WTC11 (cell line): ENCODE measurements around the gene YOD1. TPM values are rescaled to one million over a fixed set of nuclear protein-coding genes. Genes with fewer than 3 reads are reported as not detected.

Experiments
- ATAC-seq: fragments of 200-7000 bp; cut with Tn5 transposase; 2 replicates; pipeline ENCODE4 v1.10.0; 2021; ENCODE audit warnings: mild to moderate bottlenecking, moderate library complexity
- CTCF ChIA-PET: fragments of 300-600 bp; sonication (Branson Sonifier 250); formaldehyde crosslinking; loops from one replicate; lab custom pipeline; 2021; ENCODE audit warnings: antibody characterized with exemption; lab: Charles Lee
- POLR2A ChIA-PET: fragments of 350-600 bp; sonication (Branson Sonifier 250); formaldehyde crosslinking; loops from one replicate; lab custom pipeline; 2021; ENCODE audit warnings: antibody characterized with exemption; lab: Charles Lee
- DNase-seq: peaks from one replicate; pipeline ENCODE4 v3.0.0; 2021; ENCODE audit warnings: low spot score
- H3K27ac Mint-ChIP-seq: 2 replicates; pipeline ENCODE4 v1.8.0; 2021; ENCODE audit warnings: mixed read lengths
- H3K27me3 Mint-ChIP-seq: 2 replicates; pipeline ENCODE4 v1.8.0; 2021; ENCODE audit warnings: low read depth, mild to moderate bottlenecking, moderate library complexity, mixed read lengths
- H3K36me3 Mint-ChIP-seq: 2 replicates; pipeline ENCODE4 v1.8.0; 2021; ENCODE audit warnings: mixed read lengths
- H3K4me1 Mint-ChIP-seq: 2 replicates; pipeline ENCODE4 v1.8.0; 2022; ENCODE audit warnings: mixed read lengths
- H3K4me3 Mint-ChIP-seq: 2 replicates; pipeline ENCODE4 v1.8.0; 2021; ENCODE audit warnings: mild to moderate bottlenecking, moderate library complexity, mixed read lengths
- H3K9me3 Mint-ChIP-seq: 2 replicates; pipeline ENCODE4 v1.8.0; 2021; ENCODE audit warnings: mixed read lengths
- ATF1 ChIP-seq: sonication (generic); formaldehyde crosslinking; IDR thresholded peaks from 2 replicates; pipeline ENCODE4 v1.8.1; 2023; ENCODE audit warnings: mild to moderate bottlenecking, moderate library complexity, missing genetic modification reagents
- ELF4 ChIP-seq: sonication (generic); formaldehyde crosslinking; IDR thresholded peaks from 2 replicates; pipeline ENCODE4 v1.8.1; 2022; ENCODE audit warnings: low read depth, mild to moderate bottlenecking, moderate library complexity, missing genetic modification reagents
- ESRRA ChIP-seq: sonication (generic); formaldehyde crosslinking; IDR thresholded peaks from 2 replicates; pipeline ENCODE4 v1.8.1; 2022; ENCODE audit warnings: mild to moderate bottlenecking, missing genetic modification reagents, borderline replicate concordance
- FOXJ3 ChIP-seq: sonication (generic); formaldehyde crosslinking; IDR thresholded peaks from 2 replicates; pipeline ENCODE4 v1.9.0; 2021; ENCODE audit warnings: missing genetic modification reagents, mild to moderate bottlenecking, borderline replicate concordance
- FOXP1 ChIP-seq: sonication (generic); formaldehyde crosslinking; IDR thresholded peaks from 2 replicates; pipeline ENCODE4 v1.8.0; 2022; ENCODE audit warnings: missing genetic modification reagents, mild to moderate bottlenecking, moderate library complexity, borderline replicate concordance
- GTF2I ChIP-seq: fragments of 250-450 bp; sonication (Bioruptor Pico); conservative IDR thresholded peaks from 2 replicates; pipeline ENCODE4 v1.4.0; 2021; ENCODE audit warnings: mild to moderate bottlenecking
- IRF2 ChIP-seq: sonication (generic); formaldehyde crosslinking; IDR thresholded peaks from 2 replicates; pipeline ENCODE4 v1.8.0; 2022; ENCODE audit warnings: low read depth, missing genetic modification reagents, borderline replicate concordance
- NFE2L1 ChIP-seq: sonication (generic); formaldehyde crosslinking; IDR thresholded peaks from 2 replicates; pipeline ENCODE4 v1.8.1; 2023; ENCODE audit warnings: missing genetic modification reagents
- NR3C1 ChIP-seq: sonication (generic); formaldehyde crosslinking; conservative IDR thresholded peaks from 2 replicates; pipeline ENCODE4 v1.8.1; 2023; ENCODE audit warnings: low read depth, mild to moderate bottlenecking, missing genetic modification reagents
- OVOL2 ChIP-seq: fragments of 250-450 bp; sonication (Bioruptor Pico); IDR thresholded peaks from 2 replicates; pipeline ENCODE4 v1.9.0; 2021; ENCODE audit warnings: mild to moderate bottlenecking, borderline replicate concordance
- PRRX2 ChIP-seq: fragments of 250-450 bp; sonication (Bioruptor Pico); IDR thresholded peaks from 2 replicates; pipeline ENCODE4 v1.8.0; 2021; ENCODE audit warnings: mild to moderate bottlenecking
- RELA ChIP-seq: sonication (generic); formaldehyde crosslinking; IDR thresholded peaks from 2 replicates; pipeline ENCODE4 v1.8.1; 2022; ENCODE audit warnings: missing genetic modification reagents, mild to moderate bottlenecking, borderline replicate concordance
- RORB ChIP-seq: fragments of 250-450 bp; sonication (Bioruptor Pico); IDR thresholded peaks from 2 replicates; pipeline ENCODE4 v1.9.0; 2021; ENCODE audit warnings: mild to moderate bottlenecking
- TEAD1 ChIP-seq: sonication (generic); formaldehyde crosslinking; IDR thresholded peaks from 2 replicates; pipeline ENCODE4 v1.8.0; 2022; ENCODE audit warnings: mild to moderate bottlenecking, missing genetic modification reagents
- TP53 ChIP-seq: sonication (generic); formaldehyde crosslinking; IDR thresholded peaks from 2 replicates; pipeline ENCODE4 v1.8.1; 2023; ENCODE audit warnings: mild to moderate bottlenecking, missing genetic modification reagents
- ZNF138 ChIP-seq: sonication (generic); formaldehyde crosslinking; conservative IDR thresholded peaks from 2 replicates; pipeline ENCODE4 v1.8.1; 2022; ENCODE audit warnings: mild to moderate bottlenecking, moderate library complexity, missing genetic modification reagents
- total RNA-seq: library from RNA; stranded (reverse); gene quantifications from 3 replicates; pipeline ENCODE4 v1.2.3, GENCODE V29; 2021
- TF ChIP-seq, protein P1 (sequence below): sonication (generic); formaldehyde crosslinking; IDR thresholded peaks from 2 replicates; pipeline ENCODE4 v1.8.0; 2022; ENCODE audit warnings: mild to moderate bottlenecking, missing genetic modification reagents
- TF ChIP-seq, protein P2 (sequence below): fragments of 200-600 bp; IDR thresholded peaks from 2 replicates; pipeline ENCODE4 v1.8.0; 2022; ENCODE audit warnings: antibody characterized with exemption
- TF ChIP-seq, protein P3 (sequence below): sonication (generic); formaldehyde crosslinking; conservative IDR thresholded peaks from 2 replicates; pipeline ENCODE4 v1.8.1; 2022; ENCODE audit warnings: mild to moderate bottlenecking, missing genetic modification reagents
- TF ChIP-seq, protein P4 (sequence below): sonication (generic); formaldehyde crosslinking; IDR thresholded peaks from 2 replicates; pipeline ENCODE4 v1.8.0; 2022; ENCODE audit warnings: mild to moderate bottlenecking, missing genetic modification reagents
- TF ChIP-seq, protein P5 (sequence below): sonication (generic); formaldehyde crosslinking; IDR thresholded peaks from 2 replicates; pipeline ENCODE4 v1.8.1; 2022; ENCODE audit warnings: mild to moderate bottlenecking, moderate library complexity, missing genetic modification reagents
- TF ChIP-seq, protein P6 (sequence below): sonication (generic); formaldehyde crosslinking; IDR thresholded peaks from 2 replicates; pipeline ENCODE4 v1.8.1; 2023; ENCODE audit warnings: mild to moderate bottlenecking, missing genetic modification reagents, moderate library complexity
- TF ChIP-seq, protein P7 (sequence below): fragments of 250-450 bp; sonication (Bioruptor Pico); IDR thresholded peaks from 2 replicates; pipeline ENCODE4 v1.9.0; 2021; ENCODE audit warnings: moderate library complexity, mild to moderate bottlenecking, inconsistent platforms, borderline replicate concordance
- TF ChIP-seq, protein P8 (sequence below): sonication (generic); formaldehyde crosslinking; IDR thresholded peaks from 2 replicates; pipeline ENCODE4 v1.8.0; 2022; ENCODE audit warnings: mild to moderate bottlenecking, missing genetic modification reagents
- TF ChIP-seq, protein P9 (sequence below): sonication (generic); formaldehyde crosslinking; IDR thresholded peaks from 2 replicates; pipeline ENCODE4 v1.8.1; 2022; ENCODE audit warnings: low read depth, mild to moderate bottlenecking, moderate library complexity, missing genetic modification reagents, borderline replicate concordance
- TF ChIP-seq, protein P10 (sequence below): fragments of 250-450 bp; sonication (Bioruptor Pico); IDR thresholded peaks from 2 replicates; pipeline ENCODE4 v1.9.0; 2021; ENCODE audit warnings: mild to moderate bottlenecking

YOD1 gene
- total RNA-seq, 1 experiment from 2014 or later, result 12.0 TPM

DNA sequence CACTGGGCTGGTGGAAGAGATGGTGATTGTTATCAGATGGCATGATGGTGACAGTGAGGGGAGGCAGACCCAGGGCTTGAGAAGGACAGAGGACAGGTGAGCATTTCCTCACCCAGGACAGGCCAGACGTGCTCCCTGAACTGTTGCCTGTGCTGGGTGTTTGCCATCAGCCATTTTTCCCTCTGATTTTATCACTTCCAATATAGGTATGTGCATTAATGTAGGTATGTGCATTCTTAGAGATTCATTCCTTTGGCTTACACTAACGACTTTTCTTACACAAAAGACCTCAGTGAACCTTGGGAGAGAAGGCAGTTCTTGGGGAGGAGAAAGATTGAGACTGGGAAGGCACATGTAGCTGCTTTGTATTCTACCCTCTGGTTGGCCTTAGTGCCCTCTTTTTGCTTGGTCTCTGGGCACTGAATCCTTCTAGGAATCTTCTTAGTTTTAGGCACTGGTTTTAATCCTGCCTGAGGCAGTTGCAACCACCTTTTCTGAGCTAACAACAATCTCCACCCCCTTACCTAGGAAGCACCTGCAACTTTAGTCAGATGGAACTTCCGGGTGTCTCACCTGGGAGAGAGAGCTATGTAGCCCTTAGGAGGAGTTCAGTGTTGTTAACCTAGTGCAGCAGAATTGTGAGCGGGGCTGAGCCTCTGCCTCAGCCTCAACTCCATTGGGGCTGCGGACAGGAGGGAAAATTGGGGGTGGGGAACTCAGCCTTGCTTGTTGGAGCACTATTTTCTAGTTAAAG, 49.3 kb downstream of the YOD1 start:
- H3K27ac Mint-ChIP-seq, result no peak overlapping the region
- CTCF ChIA-PET, result no interaction called here

DNA sequence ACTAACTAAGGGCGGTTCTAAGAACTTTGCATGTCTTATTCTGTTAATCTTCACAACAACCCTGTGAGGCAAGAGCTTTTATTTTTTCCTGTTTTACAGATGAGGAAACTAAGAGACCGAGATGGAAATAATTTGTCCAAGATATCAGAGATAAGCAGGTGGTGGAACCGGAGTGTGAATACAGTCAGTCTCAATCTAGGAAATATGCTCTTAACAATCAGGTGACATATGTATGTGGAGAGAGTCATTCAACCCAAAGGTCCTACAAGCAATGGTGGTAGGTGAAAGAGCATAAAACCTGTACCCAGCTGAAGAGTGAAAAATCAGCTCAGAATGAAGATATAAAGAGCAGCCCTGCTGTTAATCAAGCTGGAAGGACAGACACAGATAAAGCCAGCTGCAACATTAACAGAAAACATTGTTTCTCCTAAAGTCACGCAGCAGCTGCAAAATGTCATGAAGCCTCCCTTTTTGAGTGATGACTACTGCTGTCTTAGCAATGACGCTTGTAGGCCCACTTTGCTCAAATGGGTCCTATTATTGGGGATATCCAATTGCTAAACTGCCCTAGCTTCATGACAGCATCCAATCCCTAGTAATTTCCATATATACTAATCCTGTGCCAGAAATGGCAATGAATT, 50.2 kb downstream of the YOD1 start:
- Mint-ChIP-seq H3K4me1 (peaks cover 18% of the 10 kb centered on the region), H3K27ac (no peak overlapping the region), H3K27me3 (peaks cover 2% of the 10 kb centered on the region; the same call in 1 of the 2 replicates), H3K36me3 (no peaks in the 10 kb centered on the region), H3K4me3 (no peak overlapping the region), H3K9me3 (no peaks in the 10 kb centered on the region)
- ATAC-seq (no peak), DNase-seq (no peak)
- POLR2A ChIA-PET, result no interaction called here
- CTCF ChIA-PET, result interaction anchor here (0.7 kb wide), 1 partner anchor 15 kb away, joined by 3 read pairs; no protein-coding TSS in a partner anchor
- TF ChIP-seq IRF2, result no peak
- no peak for TF ChIP-seq NR3C1 (CRISPR knock-in tag)
- TF ChIP-seq, protein P1, sequence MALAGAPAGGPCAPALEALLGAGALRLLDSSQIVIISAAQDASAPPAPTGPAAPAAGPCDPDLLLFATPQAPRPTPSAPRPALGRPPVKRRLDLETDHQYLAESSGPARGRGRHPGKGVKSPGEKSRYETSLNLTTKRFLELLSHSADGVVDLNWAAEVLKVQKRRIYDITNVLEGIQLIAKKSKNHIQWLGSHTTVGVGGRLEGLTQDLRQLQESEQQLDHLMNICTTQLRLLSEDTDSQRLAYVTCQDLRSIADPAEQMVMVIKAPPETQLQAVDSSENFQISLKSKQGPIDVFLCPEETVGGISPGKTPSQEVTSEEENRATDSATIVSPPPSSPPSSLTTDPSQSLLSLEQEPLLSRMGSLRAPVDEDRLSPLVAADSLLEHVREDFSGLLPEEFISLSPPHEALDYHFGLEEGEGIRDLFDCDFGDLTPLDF (CRISPR knock-in tag), result no peak
- TF ChIP-seq, protein P2, sequence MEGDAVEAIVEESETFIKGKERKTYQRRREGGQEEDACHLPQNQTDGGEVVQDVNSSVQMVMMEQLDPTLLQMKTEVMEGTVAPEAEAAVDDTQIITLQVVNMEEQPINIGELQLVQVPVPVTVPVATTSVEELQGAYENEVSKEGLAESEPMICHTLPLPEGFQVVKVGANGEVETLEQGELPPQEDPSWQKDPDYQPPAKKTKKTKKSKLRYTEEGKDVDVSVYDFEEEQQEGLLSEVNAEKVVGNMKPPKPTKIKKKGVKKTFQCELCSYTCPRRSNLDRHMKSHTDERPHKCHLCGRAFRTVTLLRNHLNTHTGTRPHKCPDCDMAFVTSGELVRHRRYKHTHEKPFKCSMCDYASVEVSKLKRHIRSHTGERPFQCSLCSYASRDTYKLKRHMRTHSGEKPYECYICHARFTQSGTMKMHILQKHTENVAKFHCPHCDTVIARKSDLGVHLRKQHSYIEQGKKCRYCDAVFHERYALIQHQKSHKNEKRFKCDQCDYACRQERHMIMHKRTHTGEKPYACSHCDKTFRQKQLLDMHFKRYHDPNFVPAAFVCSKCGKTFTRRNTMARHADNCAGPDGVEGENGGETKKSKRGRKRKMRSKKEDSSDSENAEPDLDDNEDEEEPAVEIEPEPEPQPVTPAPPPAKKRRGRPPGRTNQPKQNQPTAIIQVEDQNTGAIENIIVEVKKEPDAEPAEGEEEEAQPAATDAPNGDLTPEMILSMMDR, result no peak
- TF ChIP-seq, protein P3, sequence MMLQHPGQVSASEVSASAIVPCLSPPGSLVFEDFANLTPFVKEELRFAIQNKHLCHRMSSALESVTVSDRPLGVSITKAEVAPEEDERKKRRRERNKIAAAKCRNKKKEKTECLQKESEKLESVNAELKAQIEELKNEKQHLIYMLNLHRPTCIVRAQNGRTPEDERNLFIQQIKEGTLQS (CRISPR knock-in tag), result no peak
- TF ChIP-seq, protein P4, sequence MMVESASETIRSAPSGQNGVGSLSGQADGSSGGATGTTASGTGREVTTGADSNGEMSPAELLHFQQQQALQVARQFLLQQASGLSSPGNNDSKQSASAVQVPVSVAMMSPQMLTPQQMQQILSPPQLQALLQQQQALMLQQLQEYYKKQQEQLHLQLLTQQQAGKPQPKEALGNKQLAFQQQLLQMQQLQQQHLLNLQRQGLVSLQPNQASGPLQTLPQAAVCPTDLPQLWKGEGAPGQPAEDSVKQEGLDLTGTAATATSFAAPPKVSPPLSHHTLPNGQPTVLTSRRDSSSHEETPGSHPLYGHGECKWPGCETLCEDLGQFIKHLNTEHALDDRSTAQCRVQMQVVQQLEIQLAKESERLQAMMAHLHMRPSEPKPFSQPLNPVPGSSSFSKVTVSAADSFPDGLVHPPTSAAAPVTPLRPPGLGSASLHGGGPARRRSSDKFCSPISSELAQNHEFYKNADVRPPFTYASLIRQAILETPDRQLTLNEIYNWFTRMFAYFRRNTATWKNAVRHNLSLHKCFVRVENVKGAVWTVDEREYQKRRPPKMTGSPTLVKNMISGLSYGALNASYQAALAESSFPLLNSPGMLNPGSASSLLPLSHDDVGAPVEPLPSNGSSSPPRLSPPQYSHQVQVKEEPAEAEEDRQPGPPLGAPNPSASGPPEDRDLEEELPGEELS (CRISPR knock-in tag), result no peak
- TF ChIP-seq NFE2L1 (CRISPR knock-in tag), result no peak
- no peak for TF ChIP-seq FOXP1 (CRISPR knock-in tag)
- TF ChIP-seq RORB (CRISPR knock-in tag), result no peak
- TF ChIP-seq ELF4 (CRISPR knock-in tag), result no peak
- TF ChIP-seq, protein P5, sequence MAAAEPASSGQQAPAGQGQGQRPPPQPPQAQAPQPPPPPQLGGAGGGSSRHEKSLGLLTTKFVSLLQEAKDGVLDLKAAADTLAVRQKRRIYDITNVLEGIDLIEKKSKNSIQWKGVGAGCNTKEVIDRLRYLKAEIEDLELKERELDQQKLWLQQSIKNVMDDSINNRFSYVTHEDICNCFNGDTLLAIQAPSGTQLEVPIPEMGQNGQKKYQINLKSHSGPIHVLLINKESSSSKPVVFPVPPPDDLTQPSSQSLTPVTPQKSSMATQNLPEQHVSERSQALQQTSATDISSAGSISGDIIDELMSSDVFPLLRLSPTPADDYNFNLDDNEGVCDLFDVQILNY (CRISPR knock-in tag), result no peak
- TF ChIP-seq TP53, result no peak
- TF ChIP-seq, protein P6, sequence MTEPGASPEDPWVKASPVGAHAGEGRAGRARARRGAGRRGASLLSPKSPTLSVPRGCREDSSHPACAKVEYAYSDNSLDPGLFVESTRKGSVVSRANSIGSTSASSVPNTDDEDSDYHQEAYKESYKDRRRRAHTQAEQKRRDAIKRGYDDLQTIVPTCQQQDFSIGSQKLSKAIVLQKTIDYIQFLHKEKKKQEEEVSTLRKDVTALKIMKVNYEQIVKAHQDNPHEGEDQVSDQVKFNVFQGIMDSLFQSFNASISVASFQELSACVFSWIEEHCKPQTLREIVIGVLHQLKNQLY, result no peak
- TF ChIP-seq, protein P7, sequence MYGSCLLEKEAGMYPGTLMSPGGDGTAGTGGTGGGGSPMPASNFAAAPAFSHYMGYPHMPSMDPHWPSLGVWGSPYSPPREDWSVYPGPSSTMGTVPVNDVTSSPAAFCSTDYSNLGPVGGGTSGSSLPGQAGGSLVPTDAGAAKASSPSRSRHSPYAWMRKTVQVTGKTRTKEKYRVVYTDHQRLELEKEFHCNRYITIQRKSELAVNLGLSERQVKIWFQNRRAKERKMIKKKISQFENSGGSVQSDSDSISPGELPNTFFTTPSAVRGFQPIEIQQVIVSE, result no peak

More for the DNA sequence above, 49.3 kb downstream of the YOD1 start:
- no peak for DNase-seq
- no peaks in the 10 kb centered on the region for H3K9me3 Mint-ChIP-seq
- no peaks in the 10 kb centered on the region for H3K36me3 Mint-ChIP-seq
- H3K4me1 Mint-ChIP-seq, result peaks cover 18% of the 10 kb centered on the region
- POLR2A ChIA-PET, result no interaction called here
- peaks cover 2% of the 10 kb centered on the region; the same call in 1 of the 2 replicates for H3K27me3 Mint-ChIP-seq
- ATAC-seq, result no peak
- no peak overlapping the region for H3K4me3 Mint-ChIP-seq
- TF ChIP-seq FOXJ3 (CRISPR knock-in tag), result no peak
- no peak for TF ChIP-seq ESRRA
- no peak for TF ChIP-seq IRF2
- TF ChIP-seq, protein P8, sequence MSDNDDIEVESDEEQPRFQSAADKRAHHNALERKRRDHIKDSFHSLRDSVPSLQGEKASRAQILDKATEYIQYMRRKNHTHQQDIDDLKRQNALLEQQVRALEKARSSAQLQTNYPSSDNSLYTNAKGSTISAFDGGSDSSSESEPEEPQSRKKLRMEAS, result no peak
- no peak for TF ChIP-seq TEAD1
- no peak for TF ChIP-seq OVOL2 (CRISPR knock-in tag)
- TF ChIP-seq PRRX2, result no peak
- TF ChIP-seq GTF2I (CRISPR knock-in tag), result no peak
- no peak for TF ChIP-seq NFE2L1 (CRISPR knock-in tag)
- TF ChIP-seq, protein P9, sequence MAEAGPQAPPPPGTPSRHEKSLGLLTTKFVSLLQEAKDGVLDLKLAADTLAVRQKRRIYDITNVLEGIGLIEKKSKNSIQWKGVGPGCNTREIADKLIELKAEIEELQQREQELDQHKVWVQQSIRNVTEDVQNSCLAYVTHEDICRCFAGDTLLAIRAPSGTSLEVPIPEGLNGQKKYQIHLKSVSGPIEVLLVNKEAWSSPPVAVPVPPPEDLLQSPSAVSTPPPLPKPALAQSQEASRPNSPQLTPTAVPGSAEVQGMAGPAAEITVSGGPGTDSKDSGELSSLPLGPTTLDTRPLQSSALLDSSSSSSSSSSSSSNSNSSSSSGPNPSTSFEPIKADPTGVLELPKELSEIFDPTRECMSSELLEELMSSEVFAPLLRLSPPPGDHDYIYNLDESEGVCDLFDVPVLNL (CRISPR knock-in tag), result no peak
- no peak for TF ChIP-seq ZNF138 (CRISPR knock-in tag)
- TF ChIP-seq, protein P5 (CRISPR knock-in tag), result no peak
- no peak for TF ChIP-seq ATF1
- TF ChIP-seq, protein P10, sequence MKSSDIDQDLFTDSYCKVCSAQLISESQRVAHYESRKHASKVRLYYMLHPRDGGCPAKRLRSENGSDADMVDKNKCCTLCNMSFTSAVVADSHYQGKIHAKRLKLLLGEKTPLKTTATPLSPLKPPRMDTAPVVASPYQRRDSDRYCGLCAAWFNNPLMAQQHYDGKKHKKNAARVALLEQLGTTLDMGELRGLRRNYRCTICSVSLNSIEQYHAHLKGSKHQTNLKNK (CRISPR knock-in tag), result no peak
- TF ChIP-seq RELA, result no peak
- TF ChIP-seq, all 79 proteins: peak for 0
